GM19023 (cell line): ENCODE data around the gene CBX5.
"Not testable (repeated sequence)": the region's sequence is repeated elsewhere in the genome, so short reads cannot be mapped to it uniquely, and the experiment has no call there.

Source experiments
- ATAC-seq: cut with Tn5 transposase; IDR thresholded peaks from one replicate; pipeline ENCODE4 v1.9.1; 2021; ENCODE audit warnings: mild to moderate bottlenecking, moderate library complexity; ENCODE audit not compliant: unreplicated experiment

Gene CBX5

DNA sequence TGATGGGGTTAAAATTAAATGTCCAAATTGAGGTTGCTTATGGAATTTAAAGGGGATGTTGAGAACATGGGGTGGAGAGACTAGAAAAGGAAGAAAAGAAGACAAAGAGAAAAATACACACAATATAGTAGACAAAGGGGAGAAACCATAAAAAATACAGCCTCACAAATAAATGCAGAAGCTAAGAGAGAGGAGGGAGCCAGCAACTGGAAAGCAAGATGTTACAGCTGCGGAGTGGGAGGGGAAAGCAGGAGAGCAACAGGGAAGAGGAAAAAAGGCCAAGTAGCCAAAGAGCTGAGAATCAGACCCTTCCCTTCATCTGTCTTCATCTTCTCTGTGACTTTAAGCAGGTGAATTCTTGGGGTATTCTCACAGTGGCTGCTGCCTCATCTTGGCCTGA, 51.5 kb downstream of the CBX5 start:
- ATAC-seq = no peak

DNA sequence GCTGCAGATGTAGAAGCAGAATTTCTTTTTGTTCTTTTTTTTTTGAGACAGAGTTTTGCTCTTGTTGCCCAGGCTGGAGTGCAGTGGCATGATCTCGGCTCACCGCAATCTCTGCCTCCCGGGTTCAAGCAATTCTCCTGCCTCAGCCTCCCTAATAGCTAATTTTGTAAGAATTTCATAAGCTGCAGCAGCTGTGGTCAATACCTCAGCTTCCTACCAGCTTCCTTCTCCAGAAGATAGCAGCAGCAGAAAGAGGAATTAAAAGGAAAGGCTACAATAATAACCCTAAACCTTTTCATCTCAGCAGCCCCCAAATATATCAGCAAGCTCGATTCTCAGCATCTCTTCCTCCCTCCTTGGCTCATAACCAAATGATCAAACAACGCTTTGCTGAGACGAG, 52.0 kb downstream of the CBX5 start:
- ATAC-seq = not testable (repeated sequence)

- no peak for ATAC-seq
Observed at GRCh38 chr12:54227376-54227775, 52.5 kb downstream of the CBX5 start.

- ATAC-seq = no peak
Observed at GRCh38 chr12:54225666-54226065, 54.3 kb downstream of the CBX5 start.

GRCh38 chr12:54222609-54223008, 57.3 kb downstream of the CBX5 start:
- ATAC-seq = no peak

- ATAC-seq = no peak
Observed at GRCh38 chr12:54221402-54221984, 58.4 kb downstream of the CBX5 start.

GRCh38 chr12:54220567-54220966, 59.4 kb downstream of the CBX5 start:
- ATAC-seq = no peak

- no peak for ATAC-seq
Observed at GRCh38 chr12:54220092-54220557, 59.8 kb downstream of the CBX5 start.

- ATAC-seq = no peak
Observed at GRCh38 chr12:54217774-54218241, 62.1 kb downstream of the CBX5 start.

DNA sequence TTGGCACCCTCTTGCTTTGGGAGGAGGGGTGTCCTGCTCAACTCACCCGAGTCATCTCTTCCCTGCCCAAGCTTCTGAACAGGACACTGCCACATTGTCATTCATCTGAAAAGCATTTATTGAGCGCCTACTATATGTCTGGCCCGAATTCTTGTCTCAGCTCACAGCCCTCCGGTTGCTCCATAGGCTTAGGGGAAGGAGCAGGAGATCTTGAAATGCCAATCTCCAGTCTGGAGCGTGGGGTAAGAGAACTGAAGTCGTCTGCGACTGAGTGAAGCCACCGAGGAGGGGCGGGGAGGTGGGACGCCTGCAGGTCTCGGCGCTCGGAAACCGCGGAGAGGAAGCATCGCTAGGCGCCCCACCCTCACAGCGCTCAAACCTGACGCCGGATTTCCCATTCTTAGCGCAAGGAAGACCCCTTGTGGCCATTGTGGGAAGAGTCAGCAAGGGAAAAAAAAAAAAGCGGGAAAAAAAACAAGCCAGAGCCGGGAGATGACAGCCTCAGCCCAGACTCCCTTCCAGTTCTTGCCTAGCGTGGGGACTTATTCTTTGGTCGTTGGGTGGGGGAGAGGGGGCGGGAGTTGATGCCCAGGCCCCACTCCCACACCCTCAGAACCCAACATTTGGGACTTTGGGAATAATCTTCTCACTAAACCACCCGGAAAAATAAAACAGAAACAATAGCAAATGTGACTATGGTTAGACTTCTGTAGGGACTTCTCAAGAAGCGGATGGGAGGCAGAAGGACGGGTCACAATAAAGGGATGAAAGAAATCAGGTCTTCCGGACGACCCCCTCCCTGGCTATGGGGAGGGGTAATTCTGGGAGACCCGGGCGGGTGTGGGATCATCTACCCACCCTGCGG, 62.9 kb downstream of the CBX5 start:
- ATAC-seq = no peak

DNA sequence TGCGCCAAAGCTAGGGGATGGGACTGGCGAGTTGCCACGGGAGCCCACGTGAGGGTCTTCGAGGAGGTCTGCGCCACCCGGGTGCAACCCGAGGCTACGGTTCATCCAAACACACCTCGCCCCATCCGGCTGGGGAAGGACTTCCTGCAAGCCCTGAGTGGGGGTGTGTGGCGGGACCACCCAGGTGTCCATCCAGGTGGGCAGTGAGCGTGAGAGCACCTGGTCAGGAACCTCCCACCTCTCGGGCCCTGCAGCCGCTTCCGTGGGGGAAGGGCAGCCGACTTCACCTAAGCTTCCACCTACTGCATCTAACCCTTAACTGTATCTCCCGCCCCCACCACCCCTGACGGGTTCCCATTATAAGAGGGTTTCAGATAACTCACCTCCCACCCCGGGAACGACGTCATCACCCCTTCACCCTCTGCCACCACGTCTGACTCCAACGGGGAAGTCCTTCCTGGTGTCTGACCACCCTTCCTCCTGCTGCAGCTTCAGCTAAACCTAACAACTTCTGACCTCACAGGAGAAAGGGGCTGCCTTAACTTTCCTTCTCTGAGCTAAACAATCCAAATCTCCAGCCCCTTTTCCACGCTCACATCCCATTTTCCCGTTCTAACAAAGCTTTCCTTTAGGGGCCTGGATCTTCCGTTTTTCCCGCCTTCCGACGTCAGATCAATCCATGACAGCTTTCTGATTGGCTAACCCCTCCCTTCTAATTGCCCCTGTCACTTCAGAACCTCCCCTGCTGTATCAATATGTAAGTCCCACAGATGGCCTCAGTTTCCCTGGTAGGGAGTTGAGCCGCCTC, 63.7 kb downstream of the CBX5 start:
- ATAC-seq = no peak

DNA sequence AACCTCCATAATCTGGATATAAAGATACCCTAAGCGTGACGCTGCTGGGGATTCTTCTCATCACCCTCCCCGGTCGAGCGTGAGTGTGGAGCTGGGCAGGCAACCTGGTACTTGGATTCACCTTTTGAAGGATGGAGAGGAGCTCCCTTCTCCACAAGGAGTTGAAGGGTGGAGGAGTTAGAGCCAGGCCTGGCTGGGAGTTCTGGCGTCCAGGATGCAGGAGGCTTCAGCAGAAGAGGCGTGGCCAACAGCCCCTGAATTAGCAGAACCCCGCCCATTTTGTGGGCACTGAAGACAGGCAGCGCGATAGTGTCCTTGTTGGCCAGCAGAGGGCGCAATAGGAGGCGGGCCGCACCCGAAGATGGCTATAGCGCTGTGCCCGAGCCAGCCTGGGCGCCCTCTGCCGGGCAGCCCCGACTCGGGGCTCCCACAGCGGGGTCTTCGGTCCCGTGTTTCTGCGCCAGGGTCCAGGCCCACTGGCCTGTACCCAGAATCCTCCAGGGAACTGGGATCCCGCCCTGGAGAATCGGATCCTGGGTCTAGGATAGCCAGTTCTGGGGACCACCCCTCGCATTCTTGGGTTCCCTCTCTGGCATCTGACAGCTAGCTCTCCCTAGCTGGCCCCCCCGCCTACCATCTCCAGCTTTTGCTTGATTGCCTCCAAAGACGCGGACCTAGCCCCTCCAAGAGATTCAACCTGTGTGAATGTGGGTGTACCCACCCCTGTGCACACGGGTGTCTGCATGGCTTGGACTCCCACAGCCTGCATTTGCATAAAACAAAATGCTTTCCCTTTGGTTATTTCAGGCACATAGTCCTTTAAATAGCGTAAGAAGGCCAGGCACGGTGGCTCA, 65.1 kb downstream of the CBX5 start:
- peak; percentile 86 for ATAC-seq

GRCh38 chr12:54213079-54213478, 66.8 kb downstream of the CBX5 start:
- no peak for ATAC-seq

- ATAC-seq = no peak
Observed at GRCh38 chr12:54211920-54212319, 68.0 kb downstream of the CBX5 start.

GRCh38 chr12:54210400-54210790, 69.5 kb downstream of the CBX5 start:
- ATAC-seq = no peak

- ATAC-seq = no peak
Observed at GRCh38 chr12:54208591-54208990, 71.3 kb downstream of the CBX5 start.

- ATAC-seq = peak; percentile 76
Observed at GRCh38 chr12:54207539-54208294, 72.2 kb downstream of the CBX5 start.

GRCh38 chr12:54206791-54207190, 73.1 kb downstream of the CBX5 start:
- no peak for ATAC-seq

GRCh38 chr12:54204316-54204715, 75.6 kb downstream of the CBX5 start:
- no peak for ATAC-seq
